ENCODE data around the gene SCRN1. TPM values are rescaled to one million over a fixed set of nuclear protein-coding genes. Genes with fewer than 3 reads are reported as not detected.

The SCRN1 gene
- total and polyA plus RNA-seq, 2 of the 13 experiments (the other 11 are each of a cell fraction or from before 2014, with no cell fraction given) = 43.2 to 49.8 TPM

GRCh38 chr7:30026229-30027064 is 36.8 kb upstream of the SCRN1 start, which contains the start of gene FKBP14 (continued):
- TF ChIP-seq FOSL2 (CRISPR knock-in tag; IDR thresholded peaks at IDR 0.05) (peak; percentile 29; the same call in 1 of the 2 replicates), FOXK1 (CRISPR knock-in tag; IDR thresholded peaks at IDR 0.05; ENCODE audit: borderline replicate concordance, low read depth) (peak; percentile 68; the same call in 1 of the 2 replicates), U2AF1 (optimal IDR thresholded peaks at IDR 0.05; ENCODE audit: low read depth, low read length) (peak; percentile 50), SIX4 (CRISPR knock-in tag; IDR thresholded peaks at IDR 0.05) (peak; percentile 30; the same call in 1 of the 2 replicates), KDM2A (CRISPR knock-in tag; IDR thresholded peaks at IDR 0.05; ENCODE audit: borderline replicate concordance, low read depth) (peak; percentile 83), ZNF292 (CRISPR knock-in tag; IDR thresholded peaks at IDR 0.05; ENCODE audit: borderline replicate concordance, low read depth) (no peak), SNAPC2 (CRISPR knock-in tag; IDR thresholded peaks at IDR 0.05) (0 out of 2 replicates have a peak, but pooled peaks have one; percentile 46), CHD4 (IDR thresholded peaks at IDR 0.05; ENCODE audit: borderline replicate concordance, low read length) (no peak), NR2C2 (CRISPR knock-in tag; IDR thresholded peaks at IDR 0.05; ENCODE audit: borderline replicate concordance) (peak; percentile 54; the same call in 1 of the 2 replicates), PHF20 (CRISPR knock-in tag; IDR thresholded peaks at IDR 0.05) (peak; percentile 64), RFX1 (IDR thresholded peaks at IDR 0.05) (no peak), ZNF501 (CRISPR knock-in tag; IDR thresholded peaks at IDR 0.05) (peak; percentile 93), ATF5 (CRISPR knock-in tag; IDR thresholded peaks at IDR 0.05; ENCODE audit: low read depth) (no peak), NFKBIZ (CRISPR knock-in tag; IDR thresholded peaks at IDR 0.05) (peak; percentile 36; the same call in 1 of the 2 replicates), ZSCAN12 (CRISPR knock-in tag; IDR thresholded peaks at IDR 0.05) (no peak), FIP1L1 (IDR thresholded peaks at IDR 0.05; ENCODE audit: borderline replicate concordance, insufficient read depth, low read depth, low read length) (no peak), ZNF264 (CRISPR knock-in tag; IDR thresholded peaks at IDR 0.05) (peak; percentile 75; the same call in 1 of the 2 replicates), PAXIP1 (CRISPR knock-in tag; conservative IDR thresholded peaks at IDR 0.05) (peak; percentile 52), KDM5B (CRISPR knock-in tag; IDR thresholded peaks at IDR 0.05; ENCODE audit: borderline replicate concordance) (no peak), HNF1B (CRISPR knock-in tag; IDR thresholded peaks at IDR 0.05) (peak; percentile 59; the same call in 1 of the 2 replicates), TBX2 (CRISPR knock-in tag; IDR thresholded peaks at IDR 0.05; ENCODE audit: borderline replicate concordance) (peak; percentile 58; the same call in 1 of the 2 replicates), ELF1 (CRISPR knock-in tag; IDR thresholded peaks at IDR 0.05) (peak; percentile 64)

All from HepG2 (cell line).